Measurements from ENCODE around the gene PRLH. TPM values are rescaled to one million over a fixed set of nuclear protein-coding genes. Genes with fewer than 3 reads are reported as not detected.

Gene PRLH
- total and polyA plus RNA-seq, 2 of the 13 experiments (the other 11 are each of a cell fraction or from before 2014, with no cell fraction given), result not detected

DNA sequence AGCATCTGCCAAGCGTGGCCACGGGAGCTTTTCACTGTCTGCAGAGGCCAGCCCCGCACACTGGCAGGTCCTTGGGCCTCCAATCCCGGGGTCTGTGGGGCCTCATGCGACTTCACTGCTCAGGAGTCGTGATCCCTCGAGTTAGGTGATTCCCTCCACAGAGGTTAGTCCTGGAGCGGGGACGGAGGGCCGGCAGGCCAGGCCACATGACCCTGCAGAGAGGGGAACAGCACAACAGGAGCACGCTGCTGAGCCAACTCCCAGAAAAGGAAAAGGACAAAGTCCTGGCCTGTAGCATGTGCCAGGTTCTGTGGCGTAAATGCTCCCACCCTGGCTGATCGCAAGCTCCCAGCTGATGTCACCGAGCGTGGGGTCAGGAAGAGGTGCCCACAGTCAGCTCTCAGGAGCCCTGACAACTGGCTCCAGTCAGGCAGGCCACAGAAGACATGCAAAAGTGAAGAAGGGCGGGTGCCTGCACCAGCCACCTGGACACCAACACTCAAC lies 15.3 kb upstream of the PRLH start (continued):
- 0 out of 2 replicates have a peak, but pooled peaks have one; percentile 42 for TF ChIP-seq ZNF772 (CRISPR knock-in tag; IDR thresholded peaks at IDR 0.05)
- TF ChIP-seq ZNF768 (CRISPR knock-in tag; IDR thresholded peaks at IDR 0.05), result no peak
- TF ChIP-seq ZNF747 (CRISPR knock-in tag; IDR thresholded peaks at IDR 0.05; ENCODE audit: borderline replicate concordance), result 0 out of 2 replicates have a peak, but pooled peaks have one; percentile 38
- TF ChIP-seq, protein P1, sequence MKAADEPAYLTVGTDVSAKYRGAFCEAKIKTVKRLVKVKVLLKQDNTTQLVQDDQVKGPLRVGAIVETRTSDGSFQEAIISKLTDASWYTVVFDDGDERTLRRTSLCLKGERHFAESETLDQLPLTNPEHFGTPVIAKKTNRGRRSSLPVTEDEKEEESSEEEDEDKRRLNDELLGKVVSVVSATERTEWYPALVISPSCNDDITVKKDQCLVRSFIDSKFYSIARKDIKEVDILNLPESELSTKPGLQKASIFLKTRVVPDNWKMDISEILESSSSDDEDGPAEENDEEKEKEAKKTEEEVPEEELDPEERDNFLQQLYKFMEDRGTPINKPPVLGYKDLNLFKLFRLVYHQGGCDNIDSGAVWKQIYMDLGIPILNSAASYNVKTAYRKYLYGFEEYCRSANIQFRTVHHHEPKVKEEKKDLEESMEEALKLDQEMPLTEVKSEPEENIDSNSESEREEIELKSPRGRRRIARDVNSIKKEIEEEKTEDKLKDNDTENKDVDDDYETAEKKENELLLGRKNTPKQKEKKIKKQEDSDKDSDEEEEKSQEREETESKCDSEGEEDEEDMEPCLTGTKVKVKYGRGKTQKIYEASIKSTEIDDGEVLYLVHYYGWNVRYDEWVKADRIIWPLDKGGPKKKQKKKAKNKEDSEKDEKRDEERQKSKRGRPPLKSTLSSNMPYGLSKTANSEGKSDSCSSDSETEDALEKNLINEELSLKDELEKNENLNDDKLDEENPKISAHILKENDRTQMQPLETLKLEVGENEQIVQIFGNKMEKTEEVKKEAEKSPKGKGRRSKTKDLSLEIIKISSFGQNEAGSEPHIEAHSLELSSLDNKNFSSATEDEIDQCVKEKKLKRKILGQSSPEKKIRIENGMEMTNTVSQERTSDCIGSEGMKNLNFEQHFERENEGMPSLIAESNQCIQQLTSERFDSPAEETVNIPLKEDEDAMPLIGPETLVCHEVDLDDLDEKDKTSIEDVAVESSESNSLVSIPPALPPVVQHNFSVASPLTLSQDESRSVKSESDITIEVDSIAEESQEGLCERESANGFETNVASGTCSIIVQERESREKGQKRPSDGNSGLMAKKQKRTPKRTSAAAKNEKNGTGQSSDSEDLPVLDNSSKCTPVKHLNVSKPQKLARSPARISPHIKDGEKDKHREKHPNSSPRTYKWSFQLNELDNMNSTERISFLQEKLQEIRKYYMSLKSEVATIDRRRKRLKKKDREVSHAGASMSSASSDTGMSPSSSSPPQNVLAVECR (CRISPR knock-in tag; IDR thresholded peaks at IDR 0.05; ENCODE audit: borderline replicate concordance), result peak; percentile 32; the same call in 1 of the 2 replicates
- TF ChIP-seq, protein P2, sequence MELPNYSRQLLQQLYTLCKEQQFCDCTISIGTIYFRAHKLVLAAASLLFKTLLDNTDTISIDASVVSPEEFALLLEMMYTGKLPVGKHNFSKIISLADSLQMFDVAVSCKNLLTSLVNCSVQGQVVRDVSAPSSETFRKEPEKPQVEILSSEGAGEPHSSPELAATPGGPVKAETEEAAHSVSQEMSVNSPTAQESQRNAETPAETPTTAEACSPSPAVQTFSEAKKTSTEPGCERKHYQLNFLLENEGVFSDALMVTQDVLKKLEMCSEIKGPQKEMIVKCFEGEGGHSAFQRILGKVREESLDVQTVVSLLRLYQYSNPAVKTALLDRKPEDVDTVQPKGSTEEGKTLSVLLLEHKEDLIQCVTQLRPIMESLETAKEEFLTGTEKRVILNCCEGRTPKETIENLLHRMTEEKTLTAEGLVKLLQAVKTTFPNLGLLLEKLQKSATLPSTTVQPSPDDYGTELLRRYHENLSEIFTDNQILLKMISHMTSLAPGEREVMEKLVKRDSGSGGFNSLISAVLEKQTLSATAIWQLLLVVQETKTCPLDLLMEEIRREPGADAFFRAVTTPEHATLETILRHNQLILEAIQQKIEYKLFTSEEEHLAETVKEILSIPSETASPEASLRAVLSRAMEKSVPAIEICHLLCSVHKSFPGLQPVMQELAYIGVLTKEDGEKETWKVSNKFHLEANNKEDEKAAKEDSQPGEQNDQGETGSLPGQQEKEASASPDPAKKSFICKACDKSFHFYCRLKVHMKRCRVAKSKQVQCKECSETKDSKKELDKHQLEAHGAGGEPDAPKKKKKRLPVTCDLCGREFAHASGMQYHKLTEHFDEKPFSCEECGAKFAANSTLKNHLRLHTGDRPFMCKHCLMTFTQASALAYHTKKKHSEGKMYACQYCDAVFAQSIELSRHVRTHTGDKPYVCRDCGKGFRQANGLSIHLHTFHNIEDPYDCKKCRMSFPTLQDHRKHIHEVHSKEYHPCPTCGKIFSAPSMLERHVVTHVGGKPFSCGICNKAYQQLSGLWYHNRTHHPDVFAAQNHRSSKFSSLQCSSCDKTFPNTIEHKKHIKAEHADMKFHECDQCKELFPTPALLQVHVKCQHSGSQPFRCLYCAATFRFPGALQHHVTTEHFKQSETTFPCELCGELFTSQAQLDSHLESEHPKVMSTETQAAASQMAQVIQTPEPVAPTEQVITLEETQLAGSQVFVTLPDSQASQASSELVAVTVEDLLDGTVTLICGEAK (IDR thresholded peaks at IDR 0.05), result no peak
- TF ChIP-seq, protein P2 (CRISPR knock-in tag; IDR thresholded peaks at IDR 0.05), result 0 out of 2 replicates have a peak, but pooled peaks have one; percentile 37
- no peak for TF ChIP-seq ZNF460 (CRISPR knock-in tag; IDR thresholded peaks at IDR 0.05; ENCODE audit: borderline replicate concordance)
- TF ChIP-seq SETDB1 (CRISPR knock-in tag; IDR thresholded peaks at IDR 0.05; ENCODE audit: borderline replicate concordance), result no peak
- TF ChIP-seq ZNF737 (CRISPR knock-in tag; IDR thresholded peaks at IDR 0.05; ENCODE audit: borderline replicate concordance), result no peak
- no peak for TF ChIP-seq ZKSCAN8 (CRISPR knock-in tag; IDR thresholded peaks at IDR 0.05; ENCODE audit: borderline replicate concordance)
- TF ChIP-seq MBD4 (IDR thresholded peaks at IDR 0.05; ENCODE audit: borderline replicate concordance, low read length), result no peak
- TF ChIP-seq, protein P3, sequence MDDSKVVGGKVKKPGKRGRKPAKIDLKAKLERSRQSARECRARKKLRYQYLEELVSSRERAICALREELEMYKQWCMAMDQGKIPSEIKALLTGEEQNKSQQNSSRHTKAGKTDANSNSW (CRISPR knock-in tag; IDR thresholded peaks at IDR 0.05; ENCODE audit: borderline replicate concordance), result no peak
- no peak for TF ChIP-seq KDM6A (CRISPR knock-in tag; IDR thresholded peaks at IDR 0.05; ENCODE audit: low read depth)
- no peak for TF ChIP-seq ZNF629 (CRISPR knock-in tag; conservative IDR thresholded peaks at IDR 0.05)
- no peak for TF ChIP-seq MBNL3 (CRISPR knock-in tag; conservative IDR thresholded peaks at IDR 0.05)
- no peak for TF ChIP-seq MIXL1 (CRISPR knock-in tag; IDR thresholded peaks at IDR 0.05)
